ENCODE results near the gene PLCB4.

- no peak for TF ChIP-seq SIN3A (IDR thresholded peaks at IDR 0.05; ENCODE audit: borderline replicate concordance, insufficient read depth, low read length)
- TF ChIP-seq REST (IDR thresholded peaks at IDR 0.05; ENCODE audit: insufficient read depth in 1 of 2, low read depth in 2 of 2, low read length in 2 of 2): no peak
Measured at GRCh38 chr20:9200620-9201019, 131.7 kb downstream of the PLCB4 start.

Measured in PFSK-1 (cell line).